ENCODE measurements around the gene CHTF18. TPM values are rescaled to one million over a fixed set of nuclear protein-coding genes. Genes with fewer than 3 reads are reported as not detected.
"Not testable (repeated sequence)": the region's sequence is repeated elsewhere in the genome, so short reads cannot be mapped to it uniquely, and the experiment has no call there.

CHTF18 gene
- total and polyA plus RNA-seq, 10 of the 15 experiments (the other 5 are each of a cell fraction or from before 2014, with no cell fraction given), result 1.6 to 87.8 (median 19.4) TPM

DNA sequence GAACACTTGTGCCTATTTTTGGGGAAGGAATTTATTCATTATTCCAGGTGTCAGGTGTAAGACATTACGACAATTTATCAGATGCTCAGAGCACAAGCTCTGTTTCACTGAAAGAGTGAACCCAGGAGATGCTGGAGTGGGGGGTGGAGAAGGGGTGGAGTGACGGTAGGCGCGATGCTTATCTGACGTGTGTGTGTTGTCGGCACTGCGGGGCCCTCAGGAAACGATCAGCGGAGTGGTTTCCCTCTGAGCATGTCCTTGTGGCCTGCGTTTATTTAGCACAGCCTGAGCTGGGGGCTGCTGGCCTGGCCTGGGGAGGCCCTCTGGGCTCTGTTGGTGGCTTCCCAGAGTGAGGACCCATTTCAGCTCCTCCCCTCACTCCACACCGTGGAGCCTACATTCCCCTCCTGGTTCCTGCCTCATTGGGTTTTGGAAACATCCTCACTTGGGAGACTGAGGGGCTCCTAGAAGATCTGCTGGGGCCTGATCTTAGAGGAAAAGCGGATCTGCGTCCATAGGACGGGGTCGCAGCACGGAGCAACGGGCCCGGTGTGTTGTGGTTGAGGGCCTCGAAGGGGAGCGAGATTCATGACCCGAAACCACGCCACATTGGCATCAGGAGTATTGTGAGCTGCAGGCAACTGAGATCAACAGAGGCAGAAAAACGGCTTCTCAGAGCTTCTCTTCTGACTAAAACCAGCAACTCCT, 31.1 kb downstream of the CHTF18 start (continued):
- no peak for TF ChIP-seq TCF3 (IDR thresholded peaks at IDR 0.05; ENCODE audit: borderline replicate concordance, insufficient read depth, low read depth, low read length)
- TF ChIP-seq KDM1A (IDR thresholded peaks at IDR 0.05; ENCODE audit: borderline replicate concordance), result no peak
- TF ChIP-seq CREM (IDR thresholded peaks at IDR 0.05; ENCODE audit: low read depth), result no peak

DNA sequence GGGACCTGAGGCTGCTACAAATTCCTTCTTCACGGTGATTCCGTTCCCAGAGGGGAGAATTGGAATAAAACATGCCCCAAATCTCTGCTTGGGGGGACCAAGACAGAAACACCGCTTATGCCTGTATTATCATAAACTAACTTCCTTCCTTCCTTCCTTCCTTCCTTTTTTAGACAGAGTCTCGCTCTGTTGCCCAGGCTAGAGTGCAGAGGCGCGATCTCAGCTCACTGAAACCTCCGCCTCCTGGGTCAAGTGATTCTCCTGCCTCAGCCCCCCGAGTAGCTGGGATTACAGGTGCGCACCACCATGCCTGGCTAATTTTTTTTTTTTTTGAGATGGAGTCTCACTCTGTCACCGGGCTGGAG, 31.6 kb downstream of the CHTF18 start:
- intact Hi-C loops (cut with micrococcal nuclease; ENCODE audit: unreplicated experiment); H3K27me3 ChIP-seq (replicated peaks in 1 of 2; ENCODE audit: control insufficient read depth in 2 of 2, insufficient read depth in 2 of 2, low read length in 1 of 2); BruUV-seq (replicated peaks); FAIRE-seq; H3K9ac ChIP-seq (ENCODE audit: control insufficient read depth, insufficient read depth, low read length); RAD21 ChIA-PET (ENCODE audit: unreplicated experiment); H4K20me1 ChIP-seq (ENCODE audit: control insufficient read depth, insufficient read depth); ATAC-seq; in situ Hi-C loops (cut with MboI); H3K79me2 ChIP-seq (ENCODE audit: control insufficient read depth, insufficient read depth, low read length); H2AFZ ChIP-seq (ENCODE audit: control insufficient read depth, low read depth, low read length); H3K27ac ChIP-seq (ENCODE audit: control insufficient read depth, insufficient read depth); H3K36me3 ChIP-seq (ENCODE audit: control insufficient read depth in 2 of 2, insufficient read depth in 2 of 2, low read length in 1 of 2); H3K4me2 ChIP-seq (ENCODE audit: control insufficient read depth, insufficient read depth); H3K9me3 ChIP-seq (replicated peaks; ENCODE audit: control insufficient read depth, insufficient read depth, low read length); POLR2A ChIA-PET; DNase-seq (ENCODE audit: low read depth, low spot score); H3K4me3 ChIP-seq; CTCF ChIA-PET; H3K4me1 ChIP-seq (ENCODE audit: control insufficient read depth, insufficient read depth, low read length): not testable (repeated sequence)
- 9% methylated on average over 10 of the region's 10 CpGs for WGBS (ENCODE audit: insufficient coverage, insufficient replicate concordance, low lambda C conversion rate, missing lambda C conversion rate)
- SMC1A ChIA-PET (ENCODE audit: uncharacterized antibody, unreplicated experiment), result interaction anchor here (0.6 kb wide), 1 partner anchor 82 kb away, joined by 3 read pairs; no protein-coding TSS in a partner anchor

GRCh38 chr16:820748-821147, 32.3 kb downstream of the CHTF18 start:
- H4K20me1 ChIP-seq (ENCODE audit: control insufficient read depth, insufficient read depth), result no peaks in the 10 kb centered on the region
- in situ Hi-C loops (cut with MboI) (no loop called here), intact Hi-C loops (cut with micrococcal nuclease; ENCODE audit: unreplicated experiment) (no loop called here)
- H3K27me3 ChIP-seq (replicated peaks in 1 of 2; ENCODE audit: control insufficient read depth in 2 of 2, insufficient read depth in 2 of 2, low read length in 1 of 2), result no peaks in the 10 kb centered on the region; a peak in 1 of 4 replicates
- no peaks in the 10 kb centered on the region for H3K4me1 ChIP-seq (ENCODE audit: control insufficient read depth, insufficient read depth, low read length)
- no peak overlapping the region for H3K27ac ChIP-seq (ENCODE audit: control insufficient read depth, insufficient read depth)
- H3K36me3 ChIP-seq (ENCODE audit: control insufficient read depth in 2 of 2, insufficient read depth in 2 of 2, low read length in 1 of 2), result no peaks in the 10 kb centered on the region
- H3K4me3 ChIP-seq, result no peak overlapping the region
- no peak overlapping the region for H3K4me2 ChIP-seq (ENCODE audit: control insufficient read depth, insufficient read depth)
- WGBS (ENCODE audit: insufficient coverage, insufficient replicate concordance, low lambda C conversion rate, missing lambda C conversion rate), result 72% methylated on average over 12 of the region's 12 CpGs
- no peaks in the 10 kb centered on the region; the same call in 2 of the 3 replicates for H3K9me3 ChIP-seq (replicated peaks; ENCODE audit: control insufficient read depth, insufficient read depth, low read length)
- no peaks in the 10 kb centered on the region for H3K79me2 ChIP-seq (ENCODE audit: control insufficient read depth, insufficient read depth, low read length)
- ChIA-PET SMC1A (ENCODE audit: uncharacterized antibody, unreplicated experiment) (no interaction called here), RAD21 (ENCODE audit: unreplicated experiment) (no interaction called here), POLR2A (no interaction called here), CTCF (no interaction called here)
- no peak overlapping the region for H3K9ac ChIP-seq (ENCODE audit: control insufficient read depth, insufficient read depth, low read length)
- DNase-seq (ENCODE audit: low read depth, low spot score) (no peak), FAIRE-seq (no peak), ATAC-seq (no peak)
- BruUV-seq (replicated peaks), result no TSS peak
- H2AFZ ChIP-seq (ENCODE audit: control insufficient read depth, low read depth, low read length), result no peak overlapping the region
- no peak for TF ChIP-seq KAT2A (conservative IDR thresholded peaks at IDR 0.05; ENCODE audit: control insufficient read depth, low read depth, low read length)
- no peak for TF ChIP-seq GATAD2B (conservative IDR thresholded peaks at IDR 0.05; ENCODE audit: low read depth)
- TF ChIP-seq BACH1 (IDR thresholded peaks at IDR 0.05; ENCODE audit: borderline replicate concordance), result no peak
- no peak for TF ChIP-seq NR2C1 (IDR thresholded peaks at IDR 0.05)
- no peak for TF ChIP-seq POLR2AphosphoS5 (IDR thresholded peaks at IDR 0.05; ENCODE audit: low read length)
- TF ChIP-seq ZBTB33 (IDR thresholded peaks at IDR 0.05), result no peak
- TF ChIP-seq, protein P1, sequence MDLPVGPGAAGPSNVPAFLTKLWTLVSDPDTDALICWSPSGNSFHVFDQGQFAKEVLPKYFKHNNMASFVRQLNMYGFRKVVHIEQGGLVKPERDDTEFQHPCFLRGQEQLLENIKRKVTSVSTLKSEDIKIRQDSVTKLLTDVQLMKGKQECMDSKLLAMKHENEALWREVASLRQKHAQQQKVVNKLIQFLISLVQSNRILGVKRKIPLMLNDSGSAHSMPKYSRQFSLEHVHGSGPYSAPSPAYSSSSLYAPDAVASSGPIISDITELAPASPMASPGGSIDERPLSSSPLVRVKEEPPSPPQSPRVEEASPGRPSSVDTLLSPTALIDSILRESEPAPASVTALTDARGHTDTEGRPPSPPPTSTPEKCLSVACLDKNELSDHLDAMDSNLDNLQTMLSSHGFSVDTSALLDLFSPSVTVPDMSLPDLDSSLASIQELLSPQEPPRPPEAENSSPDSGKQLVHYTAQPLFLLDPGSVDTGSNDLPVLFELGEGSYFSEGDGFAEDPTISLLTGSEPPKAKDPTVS (IDR thresholded peaks at IDR 0.05; ENCODE audit: low read depth, low read length), result no peak
- no peak for TF ChIP-seq SIN3A (IDR thresholded peaks at IDR 0.05; ENCODE audit: low read depth, low read length)
- TF ChIP-seq KDM1A (IDR thresholded peaks at IDR 0.05; ENCODE audit: borderline replicate concordance), result no peak

Measured in GM12878 (cell line).